GM18508 (cell line): ENCODE results near the gene KCNJ5.
A peak's percentile ranks its signal among the peaks of the same experiment; 100 is the strongest.

Experiments used
- ATAC-seq: cut with Tn5 transposase; IDR thresholded peaks from one replicate; pipeline ENCODE4 v1.9.1; 2021; ENCODE audit warnings: moderate number of reproducible peaks; ENCODE audit not compliant: insufficient read depth, unreplicated experiment

KCNJ5 gene

GRCh38 chr11:128946648-128947047 is 55.5 kb downstream of the KCNJ5 start:
- no peak for ATAC-seq

- no peak for ATAC-seq
Measured at GRCh38 chr11:128947773-128948172, 56.6 kb downstream of the KCNJ5 start.

- ATAC-seq = no peak
Measured at GRCh38 chr11:128948583-128948982, 57.4 kb downstream of the KCNJ5 start.

- no peak for ATAC-seq
Measured at GRCh38 chr11:128949791-128950454, 58.8 kb downstream of the KCNJ5 start.

- no peak for ATAC-seq
Measured at GRCh38 chr11:128953151-128953550, 62.0 kb downstream of the KCNJ5 start.

GRCh38 chr11:128955636-128956035 is 64.5 kb downstream of the KCNJ5 start:
- ATAC-seq = no peak

- ATAC-seq = no peak
Measured at GRCh38 chr11:128956401-128957201, 65.4 kb downstream of the KCNJ5 start.

- ATAC-seq = no peak
Measured at GRCh38 chr11:128957202-128957482, 66.0 kb downstream of the KCNJ5 start.

GRCh38 chr11:128961645-128962044 is 70.5 kb downstream of the KCNJ5 start:
- no peak for ATAC-seq

- no peak for ATAC-seq
Measured at GRCh38 chr11:128962896-128963295, 71.7 kb downstream of the KCNJ5 start.

- no peak for ATAC-seq
Measured at GRCh38 chr11:128963744-128964325, 72.7 kb downstream of the KCNJ5 start.

GRCh38 chr11:128964463-128964930 is 73.3 kb downstream of the KCNJ5 start:
- no peak for ATAC-seq

GRCh38 chr11:128965485-128965884 is 74.3 kb downstream of the KCNJ5 start:
- peak; percentile 99 for ATAC-seq

- no peak for ATAC-seq
Measured at GRCh38 chr11:128967578-128967977, 76.4 kb downstream of the KCNJ5 start.

GRCh38 chr11:128968916-128969315 is 77.8 kb downstream of the KCNJ5 start:
- no peak for ATAC-seq
